Stomach (tissue), 4 donors: ENCODE results near the gene TBCC.

ENCODE experiments used
- EP300 ChIP-seq: sonication (generic); formaldehyde crosslinking; IDR thresholded peaks from one replicate; pipeline ENCODE4 v1.6.1; 2017; ENCODE audit warnings: antibody characterized with exemption
- POLR2A ChIP-seq, 4 donors: fragments of 450-650 bp; IDR thresholded peaks; one replicate each; pipeline ENCODE4 v1.6.1; 2016; ENCODE audit warnings: antibody characterized with exemption in 4 of 4, control low read depth in 2 of 4, mild to moderate bottlenecking in 1 of 4, moderate library complexity in 1 of 4
- POLR2AphosphoS5 ChIP-seq, 3 donors: sonication (generic); formaldehyde crosslinking; IDR thresholded peaks; one replicate each; pipeline ENCODE4 v1.6.1; 2016; ENCODE audit warnings: antibody characterized with exemption in 3 of 3
- TF ChIP-seq, protein P1 (sequence below), 7 experiments: fragments of 450-650 bp in 4 of 7; fragments of 200-600 bp in 3 of 7; sonication (generic) in 3 of 7; IDR thresholded peaks; one replicate each; pipeline ENCODE4 v1.5.1; 2016 to 2019; ENCODE audit warnings: antibody characterized with exemption in 7 of 7, control low read depth in 2 of 7, mild to moderate bottlenecking in 1 of 7

GRCh38 chr6:42781546-42781795, 35.6 kb upstream of the TBCC start:
- TF ChIP-seq, protein P1, sequence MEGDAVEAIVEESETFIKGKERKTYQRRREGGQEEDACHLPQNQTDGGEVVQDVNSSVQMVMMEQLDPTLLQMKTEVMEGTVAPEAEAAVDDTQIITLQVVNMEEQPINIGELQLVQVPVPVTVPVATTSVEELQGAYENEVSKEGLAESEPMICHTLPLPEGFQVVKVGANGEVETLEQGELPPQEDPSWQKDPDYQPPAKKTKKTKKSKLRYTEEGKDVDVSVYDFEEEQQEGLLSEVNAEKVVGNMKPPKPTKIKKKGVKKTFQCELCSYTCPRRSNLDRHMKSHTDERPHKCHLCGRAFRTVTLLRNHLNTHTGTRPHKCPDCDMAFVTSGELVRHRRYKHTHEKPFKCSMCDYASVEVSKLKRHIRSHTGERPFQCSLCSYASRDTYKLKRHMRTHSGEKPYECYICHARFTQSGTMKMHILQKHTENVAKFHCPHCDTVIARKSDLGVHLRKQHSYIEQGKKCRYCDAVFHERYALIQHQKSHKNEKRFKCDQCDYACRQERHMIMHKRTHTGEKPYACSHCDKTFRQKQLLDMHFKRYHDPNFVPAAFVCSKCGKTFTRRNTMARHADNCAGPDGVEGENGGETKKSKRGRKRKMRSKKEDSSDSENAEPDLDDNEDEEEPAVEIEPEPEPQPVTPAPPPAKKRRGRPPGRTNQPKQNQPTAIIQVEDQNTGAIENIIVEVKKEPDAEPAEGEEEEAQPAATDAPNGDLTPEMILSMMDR (IDR thresholded peaks at IDR 0.05): no peak
- TF ChIP-seq POLR2AphosphoS5 (IDR thresholded peaks at IDR 0.05) (no peak), POLR2A (IDR thresholded peaks at IDR 0.05) (no peak), EP300 (no peak)
